Neural progenitor cell (in vitro differentiated cells): ENCODE data around the gene KLK6. TPM values are rescaled to one million over a fixed set of nuclear protein-coding genes. Genes with fewer than 3 reads are reported as not detected.

ENCODE experiments used
- DNase-seq: peaks from one replicate; pipeline ENCODE4 v3.0.0-alpha.2; 2016; ENCODE audit warnings: low spot score
- H2AFZ ChIP-seq: fragments of 200-600 bp; sonication (generic); replicated peaks from 2 replicates; pipeline ENCODE4 v1.6.1; 2016; ENCODE audit warnings: antibody characterized with exemption
- H3F3A ChIP-seq: fragments of 200-600 bp; sonication (generic); 2 replicates; pipeline ENCODE4 v1.6.1; 2016; ENCODE audit warnings: antibody characterized with exemption, low read depth
- H3K27ac ChIP-seq: fragments of 200-600 bp; sonication (generic); 2 replicates; pipeline ENCODE4 v1.5.1; 2016; ENCODE audit warnings: mild to moderate bottlenecking
- H3K27me3 ChIP-seq: fragments of 200-600 bp; sonication (generic); 2 replicates; pipeline ENCODE4 v1.6.1; 2016; ENCODE audit warnings: mild to moderate bottlenecking, moderate library complexity
- H3K36me3 ChIP-seq: fragments of 200-600 bp; sonication (generic); 2 replicates; pipeline ENCODE4 v1.5.1; 2016
- H3K4me1 ChIP-seq: fragments of 200-600 bp; sonication (generic); 2 replicates; pipeline ENCODE4 v1.6.1; 2016; ENCODE audit warnings: mixed run types
- H3K4me2 ChIP-seq: fragments of 200-600 bp; sonication (generic); 2 replicates; pipeline ENCODE4 v1.6.1; 2016
- H3K4me3 ChIP-seq: fragments of 200-600 bp; sonication (generic); 2 replicates; pipeline ENCODE4 v1.5.1; 2016
- H3K79me2 ChIP-seq: fragments of 200-600 bp; sonication (generic); 2 replicates; pipeline ENCODE4 v1.6.1; 2016; ENCODE audit warnings: low read depth
- H3K9ac ChIP-seq: fragments of 200-600 bp; sonication (generic); 2 replicates; pipeline ENCODE4 v1.6.1; 2016
- H3K9me3 ChIP-seq: fragments of 200-600 bp; sonication (generic); 2 replicates; pipeline ENCODE4 v1.5.1; 2016; ENCODE audit warnings: low read depth
- H4K20me1 ChIP-seq: fragments of 200-600 bp; sonication (generic); 2 replicates; pipeline ENCODE4 v1.6.1; 2016; ENCODE audit warnings: low read depth
- H3K27ac Mint-ChIP-seq: 3 replicates; pipeline ENCODE4 v1.8.0; 2021; ENCODE audit warnings: mixed read lengths
- H3K27me3 Mint-ChIP-seq: 2 replicates; pipeline ENCODE4 v1.8.0; 2022; ENCODE audit warnings: low read depth, mild to moderate bottlenecking, inconsistent platforms, moderate library complexity, mixed read lengths; ENCODE audit not compliant: insufficient read depth
- H3K36me3 Mint-ChIP-seq: 3 replicates; pipeline ENCODE4 v1.8.0; 2021; ENCODE audit warnings: mixed read lengths
- H3K4me1 Mint-ChIP-seq: 3 replicates; pipeline ENCODE4 v1.8.0; 2021; ENCODE audit warnings: mixed read lengths
- H3K4me3 Mint-ChIP-seq: 3 replicates; pipeline ENCODE4 v1.8.0; 2021; ENCODE audit warnings: mild to moderate bottlenecking, moderate library complexity, mixed read lengths
- H3K9me3 Mint-ChIP-seq: 3 replicates; pipeline ENCODE4 v1.8.0; 2020; ENCODE audit warnings: mixed read lengths
- CTCF ChIP-seq: fragments of 200-600 bp; sonication (generic); IDR thresholded peaks from 2 replicates; pipeline ENCODE4 v1.5.1; 2017; ENCODE audit warnings: antibody characterized with exemption, mild to moderate bottlenecking
- EZH2 ChIP-seq: fragments of 200-600 bp; sonication (generic); IDR thresholded peaks from 2 replicates; pipeline ENCODE4 v1.6.1; 2017; ENCODE audit warnings: antibody characterized with exemption, mild to moderate bottlenecking, moderate library complexity
- EZH2phosphoT487 ChIP-seq: fragments of 200-600 bp; sonication (generic); IDR thresholded peaks from 2 replicates; pipeline ENCODE4 v1.6.1; 2017; ENCODE audit warnings: antibody characterized with exemption
- total RNA-seq: library from RNA; depleted of rRNA; stranded (reverse); fragments of >200 nt; gene quantifications from 2 replicates; pipeline ENCODE4 v1.2.3, GENCODE V29; 2015; ENCODE audit warnings: low replicate concordance

KLK6 gene
- total RNA-seq, 1 donor from 2014 or later: not detected

GRCh38 chr19:50933640-50934039 is 35.8 kb downstream of the KLK6 start:
- H3K4me3 ChIP-seq: no peak overlapping the region
- H3K4me1 ChIP-seq: no peaks in the 10 kb centered on the region
- Mint-ChIP-seq H3K27me3 (peaks cover 10% of the 10 kb centered on the region), H3K4me3 (no peak overlapping the region), H3K9me3 (peaks cover 2% of the 10 kb centered on the region), H3K4me1 (peaks cover 4% of the 10 kb centered on the region), H3K27ac (no peak overlapping the region), H3K36me3 (no peaks in the 10 kb centered on the region)
- H3F3A ChIP-seq: peaks cover 5% of the 10 kb centered on the region
- DNase-seq: no peak
- no peaks in the 10 kb centered on the region for H3K79me2 ChIP-seq
- TF ChIP-seq EZH2 (no peak), EZH2phosphoT487 (no peak), CTCF (no peak)
- H3K36me3 ChIP-seq: no peaks in the 10 kb centered on the region
- no peak overlapping the region for H2AFZ ChIP-seq
- H3K27me3 ChIP-seq: peaks cover 22% of the 10 kb centered on the region
- H4K20me1 ChIP-seq: no peaks in the 10 kb centered on the region
- no peak overlapping the region for H3K4me2 ChIP-seq
- H3K9me3 ChIP-seq: no peaks in the 10 kb centered on the region
- no peak overlapping the region for H3K9ac ChIP-seq
- H3K27ac ChIP-seq: no peak overlapping the region

- Mint-ChIP-seq H3K4me3 (no peak overlapping the region), H3K4me1 (peaks cover 4% of the 10 kb centered on the region), H3K9me3 (peaks cover 2% of the 10 kb centered on the region), H3K27ac (no peak overlapping the region), H3K27me3 (peaks cover 12% of the 10 kb centered on the region), H3K36me3 (no peaks in the 10 kb centered on the region)
- peaks cover 5% of the 10 kb centered on the region for H3F3A ChIP-seq
- TF ChIP-seq EZH2 (no peak), CTCF (no peak), EZH2phosphoT487 (no peak)
- no peaks in the 10 kb centered on the region for H3K79me2 ChIP-seq
- H3K36me3 ChIP-seq: no peaks in the 10 kb centered on the region
- peaks cover 22% of the 10 kb centered on the region for H3K27me3 ChIP-seq
- no peaks in the 10 kb centered on the region for H4K20me1 ChIP-seq
- no peak for DNase-seq
- H3K4me1 ChIP-seq: no peaks in the 10 kb centered on the region
- H3K4me3 ChIP-seq: no peak overlapping the region
- no peaks in the 10 kb centered on the region for H3K9me3 ChIP-seq
- no peak overlapping the region for H3K4me2 ChIP-seq
- H3K9ac ChIP-seq: no peak overlapping the region
- H2AFZ ChIP-seq: no peak overlapping the region
- no peak overlapping the region for H3K27ac ChIP-seq
Observed at GRCh38 chr19:50932690-50933083, 36.7 kb downstream of the KLK6 start.

- Mint-ChIP-seq H3K4me3 (no peak overlapping the region), H3K4me1 (peaks cover 4% of the 10 kb centered on the region), H3K9me3 (peaks cover 2% of the 10 kb centered on the region), H3K36me3 (no peaks in the 10 kb centered on the region), H3K27ac (no peak overlapping the region), H3K27me3 (peaks cover 12% of the 10 kb centered on the region)
- DNase-seq: no peak
- Histone ChIP-seq H3K4me3 (no peak overlapping the region), H3K9me3 (no peaks in the 10 kb centered on the region), H3K79me2 (no peaks in the 10 kb centered on the region), H3F3A (peaks cover 5% of the 10 kb centered on the region), H3K4me1 (no peaks in the 10 kb centered on the region), H3K4me2 (no peak overlapping the region), H3K27ac (no peak overlapping the region), H3K27me3 (peaks cover 22% of the 10 kb centered on the region), H3K36me3 (no peaks in the 10 kb centered on the region), H4K20me1 (no peaks in the 10 kb centered on the region), H3K9ac (no peak overlapping the region), H2AFZ (no peak overlapping the region)
- no peak for TF ChIP-seq EZH2phosphoT487
- no peak for TF ChIP-seq EZH2
- TF ChIP-seq CTCF: no peak
Observed at GRCh38 chr19:50932018-50932689, 37.2 kb downstream of the KLK6 start.
